KG1 (cell line): ENCODE data around the gene CAP2.
"Not testable (repeated sequence)": the region's sequence is repeated elsewhere in the genome, so short reads cannot be mapped to it uniquely, and the experiment has no call there.

Experiments used
- DNase-seq: peaks from one replicate; lab custom pipeline; 2025; lab: John Stamatoyannopoulos, UW

CAP2 gene

DNA sequence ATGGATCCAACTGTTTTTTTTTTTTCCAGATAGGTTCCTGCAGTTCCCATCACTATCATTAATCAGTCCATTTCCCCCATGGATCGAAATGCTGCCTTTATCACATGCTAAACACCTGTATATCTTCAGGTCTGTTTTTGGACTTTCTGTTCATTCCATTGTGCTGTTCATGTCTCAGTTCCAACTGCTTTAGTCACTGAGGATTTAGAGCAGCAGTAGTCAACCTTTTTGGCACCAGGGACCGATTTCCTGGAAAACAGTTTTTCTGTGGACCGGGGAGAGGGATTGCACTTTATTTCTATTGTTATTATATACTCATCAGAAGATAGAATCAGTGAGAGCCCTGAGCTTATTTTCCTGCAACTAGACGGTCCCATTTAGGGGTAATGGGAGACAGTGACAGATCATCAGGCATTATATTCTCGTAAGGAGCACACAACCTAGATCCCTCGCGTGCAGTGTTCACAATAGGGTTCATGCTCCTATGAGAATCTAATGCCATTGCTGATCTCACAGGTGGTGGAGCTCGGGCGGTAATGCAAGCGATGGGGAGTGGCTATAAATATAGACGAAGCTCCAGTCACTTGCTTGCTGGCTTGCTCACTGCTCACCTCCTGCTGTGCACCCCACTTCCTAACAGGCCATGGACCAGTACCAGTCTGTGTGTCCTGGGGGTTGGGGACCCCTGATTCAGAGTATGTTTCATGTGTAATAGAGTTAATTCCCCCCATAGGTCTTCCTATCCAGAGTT lies 46.0 kb downstream of the CAP2 start:
- DNase-seq, result no peak

DNA sequence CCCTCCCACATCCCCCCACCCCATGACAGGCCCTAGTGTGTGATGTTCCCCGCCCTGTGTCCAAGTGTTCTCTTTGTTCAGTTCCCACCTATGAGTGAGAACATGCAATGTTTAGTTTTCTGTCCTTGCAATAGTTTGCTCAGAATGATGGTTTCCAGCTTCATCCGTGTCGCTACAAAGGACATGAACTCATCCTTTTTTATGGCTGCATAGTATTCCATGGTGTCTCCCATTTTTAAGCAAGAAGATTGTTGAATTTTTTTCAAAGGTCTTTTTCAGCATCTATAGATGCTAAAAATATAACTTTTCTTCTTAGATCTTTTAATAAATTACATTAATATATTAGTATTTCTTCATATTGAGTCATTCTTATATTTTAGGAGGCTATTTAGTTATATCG lies 47.4 kb downstream of the CAP2 start:
- DNase-seq, result not testable (repeated sequence)

DNA sequence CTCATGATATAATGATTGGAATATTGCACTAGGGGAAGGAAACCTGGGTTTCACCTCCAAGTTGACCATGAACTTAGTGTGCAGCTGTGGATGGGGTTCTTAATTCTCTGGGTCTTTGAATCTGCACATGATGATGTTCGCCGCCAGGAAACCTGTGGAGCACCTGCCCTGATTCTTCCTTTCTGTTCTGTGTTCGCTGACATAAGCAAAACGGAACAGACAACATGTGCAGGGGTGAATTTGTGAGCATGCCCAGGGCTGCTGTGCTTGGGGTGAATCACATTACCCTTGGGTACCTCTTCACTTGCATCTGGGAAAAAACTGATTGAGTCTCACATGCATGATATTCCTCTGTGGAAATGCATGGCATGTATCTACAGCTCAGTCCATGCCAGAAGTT lies 48.8 kb downstream of the CAP2 start:
- DNase-seq, result no peak

DNA sequence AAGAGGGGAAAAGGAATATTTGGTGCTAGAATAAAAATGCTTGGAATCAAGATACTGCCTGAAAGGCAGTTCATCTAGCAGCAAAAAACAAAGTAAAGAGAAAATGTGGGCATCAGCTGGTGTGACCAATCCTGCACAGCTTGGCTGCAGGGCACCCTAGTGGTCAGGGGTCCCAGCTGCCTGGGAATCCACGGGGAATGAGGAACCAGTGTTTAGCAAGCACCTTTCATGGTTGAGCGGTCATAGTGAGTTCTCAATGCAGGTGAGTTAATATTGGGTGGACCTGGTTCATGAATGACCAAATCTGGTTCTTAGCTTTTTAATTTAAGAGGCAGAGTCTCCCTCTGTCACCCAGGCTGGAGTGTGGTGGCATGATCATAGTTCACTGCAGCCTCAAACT lies 53.3 kb downstream of the CAP2 start:
- no peak for DNase-seq

DNA sequence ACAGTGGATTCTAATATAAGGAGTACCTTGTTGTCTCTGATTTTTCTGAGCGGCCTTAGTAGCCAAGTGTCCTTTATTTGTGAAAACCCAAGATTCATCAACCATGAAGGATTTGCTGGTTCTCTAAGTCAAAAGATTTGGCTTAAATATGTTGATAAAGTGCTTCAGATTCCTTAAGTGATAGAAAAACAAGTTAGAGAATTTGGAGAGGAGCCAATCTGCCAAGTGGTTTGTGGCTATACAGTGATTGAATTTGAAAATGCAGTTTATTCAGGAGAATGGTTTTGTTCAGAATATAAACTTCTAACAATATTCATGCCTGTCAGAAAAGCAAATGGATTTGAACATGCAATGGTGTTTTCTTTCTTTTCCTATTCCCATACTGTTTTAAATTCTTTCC lies 54.8 kb downstream of the CAP2 start:
- DNase-seq, result no peak

DNA sequence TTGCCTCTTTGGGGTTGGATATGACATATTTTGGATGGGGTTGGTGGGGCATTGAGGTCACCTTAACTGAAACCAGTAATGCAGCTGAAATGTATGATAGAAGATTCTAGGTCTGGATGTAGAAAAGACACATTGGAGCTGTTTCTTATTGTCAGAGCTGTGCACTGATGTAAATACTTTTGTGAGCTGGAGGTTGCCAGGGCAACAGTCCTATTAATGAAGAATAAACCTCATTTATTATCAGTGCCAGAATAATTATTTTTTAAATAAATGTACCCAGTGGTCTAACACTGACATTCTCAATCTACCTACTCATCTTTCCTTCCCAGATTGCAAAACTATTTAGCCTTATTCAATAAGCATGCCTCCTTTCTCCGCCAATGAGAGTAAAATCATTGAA lies 57.0 kb downstream of the CAP2 start:
- no peak for DNase-seq

DNA sequence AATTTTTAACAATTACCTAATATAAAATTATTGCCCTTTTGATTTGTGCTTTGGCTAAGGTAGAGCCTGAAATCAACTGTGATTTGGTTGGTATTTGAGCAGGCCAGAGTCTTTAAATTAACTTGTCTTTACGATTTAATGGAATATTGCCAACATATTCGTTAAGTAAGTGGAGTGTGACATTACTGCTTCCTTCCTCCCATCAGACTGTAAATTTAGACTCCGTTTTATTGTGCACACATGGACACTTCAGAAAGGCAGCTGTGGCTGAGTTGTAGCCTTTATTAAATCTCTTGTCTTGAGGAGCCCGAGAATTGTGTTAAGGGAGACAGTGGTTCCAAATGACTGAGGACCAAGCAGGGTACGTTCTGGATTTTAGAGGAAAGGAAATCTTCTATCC lies 57.4 kb downstream of the CAP2 start:
- DNase-seq, result no peak

DNA sequence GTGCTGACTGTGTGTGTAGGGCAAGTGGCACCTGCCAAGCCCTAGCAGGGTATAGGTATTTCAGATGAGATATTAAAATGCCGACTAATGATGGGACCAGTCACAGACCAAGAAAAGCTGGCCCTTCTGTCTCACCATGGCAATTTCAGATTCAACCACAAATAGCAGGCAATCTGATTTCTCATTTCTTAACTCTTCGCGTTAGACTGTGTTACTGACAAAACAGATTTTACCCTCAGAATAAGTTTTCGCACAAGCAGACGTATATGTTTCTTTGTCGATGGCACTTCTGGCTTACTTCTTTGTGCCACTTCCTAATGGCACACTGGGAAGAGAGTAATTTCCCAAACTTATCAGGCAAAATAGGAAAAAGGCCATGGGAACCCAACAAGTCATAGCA lies 58.7 kb downstream of the CAP2 start:
- no peak for DNase-seq

DNA sequence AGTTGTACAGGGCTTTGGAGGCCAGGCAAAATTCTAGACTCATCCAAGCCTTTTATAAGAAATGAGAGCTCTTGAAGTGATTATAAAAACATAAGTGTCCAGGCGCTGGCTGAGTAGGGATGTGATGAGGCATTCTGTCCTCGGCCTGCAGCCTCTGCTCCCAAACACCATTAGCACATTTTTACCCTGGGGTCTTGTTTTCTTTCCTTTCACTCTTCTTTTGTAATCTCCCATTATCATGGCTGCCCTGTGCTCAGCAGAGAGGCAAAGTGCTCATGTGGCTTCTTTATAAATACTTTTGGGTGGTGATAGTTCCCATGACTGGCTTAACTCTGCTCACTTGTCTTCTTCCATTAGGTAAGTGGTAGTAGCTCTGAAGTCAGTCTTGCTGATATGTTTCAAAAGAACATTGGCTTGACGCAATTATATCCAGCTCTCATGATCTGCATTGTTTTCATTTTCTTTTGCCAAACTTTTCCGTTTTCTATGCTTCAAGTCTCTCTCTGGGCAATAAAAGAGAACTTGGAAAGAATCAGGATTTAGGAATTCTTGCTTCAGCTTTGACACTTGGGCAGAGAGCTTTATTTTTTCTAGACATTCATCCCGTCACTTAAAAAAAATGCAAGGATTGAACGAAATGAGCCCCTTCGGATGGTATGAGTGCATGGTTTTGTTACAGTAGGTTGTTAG lies 61.1 kb downstream of the CAP2 start:
- DNase-seq, result no peak

DNA sequence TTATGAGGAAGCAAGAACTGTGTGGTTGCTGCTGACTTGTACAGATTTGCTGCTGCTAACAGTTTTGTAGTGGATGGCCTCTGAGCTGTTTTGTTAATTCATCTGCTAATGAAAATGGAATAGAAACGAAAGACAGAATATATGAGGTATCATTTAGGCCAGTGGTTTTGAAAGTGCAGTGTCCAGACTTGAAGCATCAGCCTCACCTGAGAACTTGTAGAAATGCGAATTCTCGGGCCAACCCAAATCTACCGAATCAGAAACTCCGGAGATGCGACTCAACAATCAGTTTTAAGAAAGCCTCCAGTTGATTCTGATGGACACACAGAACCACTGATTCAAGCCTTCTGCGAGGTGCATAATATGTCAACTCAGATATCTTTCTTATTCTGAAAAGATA lies 62.5 kb downstream of the CAP2 start:
- no peak for DNase-seq

DNA sequence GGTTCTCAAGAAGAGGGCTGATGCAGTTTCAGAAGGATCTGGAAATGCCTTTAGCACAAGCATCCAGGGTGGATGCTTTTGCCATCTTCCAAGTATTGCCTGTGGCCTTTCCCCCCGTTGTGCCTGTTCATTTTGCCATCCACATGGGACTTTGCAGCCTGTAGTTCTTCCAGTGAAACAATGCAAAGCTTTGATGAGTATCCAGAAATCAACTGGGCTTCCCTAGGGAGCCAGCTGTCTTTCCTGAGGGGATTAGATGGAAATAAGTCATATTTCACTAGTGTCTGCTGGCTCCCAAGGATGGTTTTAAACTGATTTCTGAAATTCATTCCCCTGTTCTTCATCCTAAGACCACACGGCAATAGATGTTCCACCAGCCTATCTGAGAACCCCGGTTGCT lies 63.3 kb downstream of the CAP2 start:
- no peak for DNase-seq

DNA sequence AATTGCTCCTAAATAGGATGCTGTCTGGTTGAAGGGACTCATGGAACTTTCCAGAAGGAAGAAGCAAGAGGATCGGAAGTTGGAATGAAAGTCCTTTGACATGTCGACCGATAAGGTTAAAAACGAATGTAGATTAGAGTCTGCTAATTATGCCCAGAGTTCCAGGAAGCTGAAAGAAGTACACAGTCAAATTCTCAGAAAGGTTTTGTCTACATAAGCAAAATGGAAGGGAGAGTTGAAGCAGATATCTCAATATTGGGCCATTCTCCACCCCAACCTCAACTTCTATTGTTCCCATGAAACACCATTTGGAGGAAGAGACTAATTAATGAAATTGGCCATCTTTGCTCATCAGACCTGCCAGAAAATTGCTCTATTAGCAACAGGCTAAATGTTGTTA lies 64.0 kb downstream of the CAP2 start:
- no peak for DNase-seq

DNA sequence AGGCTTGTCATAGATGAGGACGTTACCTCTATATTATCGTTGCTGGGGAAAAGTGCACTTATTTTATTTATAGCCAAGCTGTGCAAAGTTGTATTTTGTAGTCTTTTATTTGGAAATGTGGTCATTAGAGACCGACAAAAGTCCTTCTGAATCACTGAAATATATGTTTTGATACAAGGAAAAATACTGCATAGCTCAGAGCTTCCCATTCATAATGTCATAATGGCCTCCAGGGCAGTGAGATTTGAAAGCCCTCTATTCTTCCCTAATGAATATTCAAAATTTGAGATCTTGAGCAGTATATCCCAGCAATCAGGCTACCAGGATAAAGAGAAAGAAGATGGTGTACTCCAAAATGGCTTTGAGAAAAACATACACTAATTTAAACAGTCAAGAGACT lies 64.6 kb downstream of the CAP2 start:
- DNase-seq, result no peak

DNA sequence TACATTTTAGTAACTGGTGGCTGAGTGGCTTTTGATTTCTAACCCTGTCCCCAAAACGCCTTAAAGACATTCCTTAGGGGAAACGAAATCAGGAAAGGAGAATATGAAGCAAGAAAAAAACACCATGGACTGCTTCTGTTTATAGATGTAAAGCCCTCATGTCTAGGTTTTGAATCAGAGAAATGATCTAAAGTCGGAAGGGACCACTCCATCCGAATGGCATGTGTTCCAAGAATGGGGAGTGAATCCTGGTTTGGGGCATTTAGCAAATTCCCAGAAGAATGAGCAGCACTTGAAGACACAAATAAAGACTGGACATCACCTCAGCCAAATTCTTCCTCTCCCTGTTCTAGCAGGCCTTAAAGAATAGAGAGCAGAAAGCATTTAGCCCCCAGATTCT lies 65.6 kb downstream of the CAP2 start:
- DNase-seq, result no peak

DNA sequence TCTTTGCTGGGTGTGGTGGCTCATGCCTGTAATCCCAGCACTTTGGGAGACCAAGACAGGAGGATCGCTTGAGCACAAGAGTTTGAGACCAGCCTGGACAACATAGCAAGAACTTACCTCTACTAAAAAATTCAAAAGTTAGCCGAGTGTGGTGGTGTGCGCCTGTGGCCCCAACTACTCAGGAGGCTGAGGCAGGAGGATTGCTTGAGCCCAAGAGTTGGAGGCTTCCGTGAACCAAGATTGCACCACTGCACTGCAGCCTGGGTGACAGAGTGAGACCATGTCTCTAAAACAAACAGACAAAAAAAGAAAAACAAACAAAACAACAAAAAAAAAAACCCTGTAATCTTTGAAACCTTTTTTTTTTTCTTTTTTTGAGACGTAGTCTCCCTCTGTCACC lies 67.5 kb downstream of the CAP2 start:
- DNase-seq, result no peak

DNA sequence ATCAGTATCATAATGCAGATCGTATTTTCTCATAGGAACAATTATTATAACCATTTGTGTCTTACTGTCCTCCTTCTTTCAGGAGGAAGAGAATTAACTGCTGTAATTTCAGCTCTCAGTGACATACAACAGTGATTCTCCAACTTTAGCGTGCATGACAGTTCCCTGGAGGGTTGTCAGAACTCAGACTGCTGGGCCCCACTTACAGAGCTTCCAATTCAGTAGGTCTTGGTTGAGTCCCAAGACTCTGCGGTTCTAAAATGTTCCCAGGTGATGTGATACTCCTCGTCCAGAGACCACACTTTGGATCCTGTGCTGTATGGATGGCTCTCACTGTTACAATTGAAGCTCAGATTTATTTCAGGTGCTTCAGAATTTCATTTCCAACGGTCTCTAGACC lies 72.8 kb downstream of the CAP2 start:
- no peak for DNase-seq

DNA sequence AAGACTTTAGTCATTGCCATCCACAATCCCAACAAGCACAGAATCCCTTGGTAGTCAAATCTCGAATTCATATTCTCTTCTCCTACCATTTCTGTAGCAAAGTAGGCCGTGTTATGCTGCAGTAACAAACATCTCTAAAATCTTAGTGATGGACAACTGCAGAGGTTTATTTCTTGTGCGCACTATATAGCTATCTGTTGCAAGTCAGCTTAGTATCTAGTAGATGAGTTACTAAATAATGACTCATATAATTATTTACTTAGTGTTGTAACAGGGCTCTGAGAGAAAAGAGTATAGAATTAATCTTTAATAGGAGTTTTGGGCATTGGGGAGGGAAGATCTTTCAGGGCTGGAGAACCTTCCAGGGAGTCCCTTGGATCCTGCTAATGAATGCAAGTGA lies 73.3 kb downstream of the CAP2 start:
- DNase-seq, result no peak

DNA sequence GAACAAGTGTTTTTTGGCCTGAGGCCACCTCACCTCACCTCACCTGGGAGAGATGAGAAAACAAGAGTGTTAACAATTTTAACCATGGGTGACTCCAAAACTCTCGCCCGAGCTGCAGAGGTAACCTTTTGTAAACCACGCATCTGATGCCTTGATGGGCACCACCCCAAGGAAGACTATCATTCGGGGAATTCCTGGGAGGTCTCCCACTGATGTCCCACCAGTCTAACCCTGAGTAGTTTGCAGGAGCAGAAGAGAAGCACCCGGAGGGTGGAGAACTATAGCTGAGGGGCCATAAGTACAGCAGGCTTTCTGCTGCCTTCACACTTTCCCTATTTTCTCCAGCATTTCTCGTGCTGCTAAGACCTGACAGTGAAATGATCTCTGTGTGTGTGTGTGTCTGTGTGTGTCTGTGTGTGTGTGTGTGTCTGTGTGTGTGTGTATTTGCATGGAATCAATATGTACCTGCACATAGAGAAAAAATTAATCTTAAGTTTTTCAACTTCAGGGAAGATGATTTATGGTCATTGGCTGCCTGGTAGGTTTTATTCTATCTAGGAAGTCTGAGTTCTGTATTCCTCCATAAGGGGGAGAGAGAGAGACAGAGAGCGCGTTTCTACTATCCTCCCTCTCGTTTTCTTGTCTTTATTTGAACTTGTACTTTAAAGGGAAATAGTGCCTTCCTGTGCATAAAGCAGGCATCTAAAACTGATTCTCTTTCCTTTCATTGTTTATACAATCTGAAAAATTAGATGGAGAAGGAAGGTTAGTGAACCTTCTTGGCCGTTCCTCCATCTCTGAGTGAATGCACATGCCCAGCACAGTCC lies 75.8 kb downstream of the CAP2 start:
- DNase-seq, result no peak

DNA sequence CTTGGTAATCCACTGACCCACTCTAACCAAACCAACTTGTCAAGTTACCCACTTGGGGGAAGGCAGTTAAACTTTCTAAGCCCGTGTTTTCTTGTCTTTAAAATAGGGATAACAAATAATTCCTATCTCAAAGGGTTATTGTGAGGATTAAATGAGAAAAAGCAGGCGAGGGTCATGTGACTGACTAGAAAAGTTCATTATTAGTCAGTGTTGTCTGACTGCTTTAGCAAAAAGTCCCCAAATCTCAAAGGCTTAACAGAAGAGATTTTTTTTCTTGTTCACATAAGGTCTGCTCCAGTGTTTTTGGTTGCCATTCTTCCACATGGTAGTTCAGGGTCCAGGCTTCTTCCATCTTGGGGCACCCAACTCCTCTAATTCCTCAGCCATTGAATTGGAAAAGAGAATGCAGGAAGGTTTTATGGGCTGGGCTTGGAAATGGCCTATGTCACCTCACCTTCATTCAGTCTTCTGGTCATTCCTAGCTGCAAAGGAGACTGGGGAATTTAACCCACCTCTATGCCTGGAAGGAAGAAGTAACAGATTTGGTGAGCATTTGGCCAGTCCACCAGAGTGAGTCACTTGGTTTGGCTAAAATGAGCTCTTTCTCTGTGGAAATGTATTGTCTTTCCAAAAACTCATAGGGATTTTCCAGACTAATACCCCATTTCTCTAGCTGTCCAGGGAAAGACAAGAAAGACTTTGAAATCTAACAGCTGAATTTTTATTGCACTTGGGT lies 77.0 kb downstream of the CAP2 start:
- DNase-seq, result no peak

DNA sequence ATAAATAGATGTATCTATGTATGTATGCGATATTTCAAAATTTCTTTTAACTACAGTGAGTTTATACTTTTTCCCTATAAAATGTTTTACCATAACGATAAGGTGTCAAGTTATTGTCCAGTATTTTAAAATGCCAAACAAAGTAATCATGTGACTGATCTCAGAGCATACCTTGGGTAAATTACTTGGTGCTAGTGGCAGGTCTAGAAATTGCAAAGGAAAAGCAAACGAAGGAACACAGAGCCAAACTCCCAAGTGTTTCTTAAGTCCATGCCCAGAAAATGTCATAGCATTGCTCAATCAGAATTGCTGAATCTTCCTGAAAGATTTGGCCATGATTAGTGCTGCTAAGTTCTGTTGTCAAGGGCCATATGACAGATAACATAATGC lies 77.5 kb downstream of the CAP2 start:
- DNase-seq, result no peak

DNA sequence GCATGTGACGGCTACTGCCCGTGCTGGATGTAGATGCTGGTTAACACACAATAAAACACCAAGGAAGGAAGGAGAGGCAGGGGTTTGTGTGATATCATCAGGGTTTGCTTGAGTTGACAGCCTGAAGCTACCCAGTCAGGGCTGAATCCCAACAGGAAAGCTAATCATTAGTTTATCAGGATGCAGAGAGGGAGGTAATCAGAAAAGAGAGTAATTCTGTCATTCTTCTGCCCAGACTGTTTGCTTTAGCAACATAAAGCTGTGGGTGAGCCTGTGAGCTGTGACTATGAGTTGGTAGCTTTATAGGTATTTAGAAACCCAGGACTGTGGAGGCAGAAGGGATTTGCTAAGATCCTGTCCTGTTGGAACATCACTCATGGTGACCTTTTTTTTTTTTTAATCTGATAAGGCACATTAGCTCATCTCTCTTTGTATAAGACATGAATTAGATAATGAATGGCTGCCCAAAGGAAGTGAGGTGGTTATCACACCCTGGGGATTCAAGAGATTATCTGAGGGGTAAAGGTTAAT lies 79.3 kb downstream of the CAP2 start:
- DNase-seq, result no peak

DNA sequence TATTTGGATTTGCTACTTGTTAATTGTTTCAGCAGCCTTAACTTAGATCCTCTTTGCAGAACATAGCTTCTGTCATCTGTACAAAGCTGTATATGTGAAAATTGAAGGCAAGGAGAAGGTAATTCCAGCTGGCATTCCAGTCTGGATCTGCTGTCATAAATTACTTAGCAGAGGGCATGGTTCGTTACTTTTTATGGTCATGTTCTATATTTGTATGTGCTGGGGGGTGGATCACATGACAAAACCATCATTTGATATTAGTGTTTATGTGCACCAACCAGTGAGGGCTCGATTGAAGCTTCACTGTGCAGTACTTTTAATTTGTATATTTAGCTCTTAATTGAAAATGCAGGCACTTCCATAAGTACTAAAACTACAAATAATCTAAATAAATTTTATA lies 80.2 kb downstream of the CAP2 start:
- DNase-seq, result no peak
